Stimulated activated CD4-positive, alpha-beta T cell treated with anti-CD3 and anti-CD28 coated beads, TNF-alpha, amount 100 ng/mL, for 4 hours (primary cell): Measurements from ENCODE around the gene SERPINE2.

Experiments used
- DNase-seq, 3 experiments: peaks; one replicate each; pipeline ENCODE4 v3.0.0-alpha.2; 2020; ENCODE audit warnings: low read depth in 3 of 3

Gene SERPINE2

DNA sequence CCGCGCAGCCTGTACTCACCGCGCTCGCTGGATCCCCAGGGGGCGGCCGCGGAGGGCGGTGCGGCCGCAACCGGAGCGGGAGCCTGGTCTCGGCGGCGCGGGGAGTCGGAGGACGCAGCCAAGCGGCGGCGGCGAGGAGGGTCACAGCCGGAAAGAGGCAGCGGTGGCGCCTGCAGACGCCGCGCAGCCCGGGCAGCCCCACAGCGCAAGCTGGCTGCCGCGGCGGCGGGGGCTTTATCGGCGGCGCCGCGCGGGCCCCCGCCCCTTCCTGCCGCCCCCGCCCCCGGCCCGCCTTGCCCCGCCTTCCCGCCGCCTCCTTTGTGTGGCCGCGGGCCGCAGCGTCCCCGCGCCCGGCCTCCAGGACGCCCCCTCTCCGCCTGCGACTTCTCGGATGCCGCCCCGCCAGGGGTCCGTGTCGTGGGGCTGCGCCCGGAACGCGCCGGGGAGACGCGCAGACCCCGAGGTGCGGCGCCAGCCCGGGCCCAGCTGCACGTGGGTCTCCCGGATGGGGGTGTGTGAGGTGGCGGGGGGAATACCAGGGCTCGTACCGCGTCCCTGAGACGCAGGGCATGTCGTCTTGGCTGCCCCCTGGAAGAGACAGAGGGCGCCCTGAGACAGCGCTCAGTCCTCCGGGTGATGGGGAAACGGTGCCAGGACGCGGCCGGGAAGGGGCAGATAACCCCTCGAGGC is at the start of gene SERPINE2:
SERPINE2 (minus strand) TSS at position 207 of the 690 bp plus-strand sequence. CDS start 37,386 bp downstream, outside the sequence.
- peak; percentile 17 to 52 (median 45) for DNase-seq

GRCh38 chr2:224086226-224086914 is 47.3 kb upstream of the SERPINE2 start:
- no peak for DNase-seq

GRCh38 chr2:224085811-224086210 is 46.7 kb upstream of the SERPINE2 start:
- no peak for DNase-seq

- no peak for DNase-seq
Measured at GRCh38 chr2:224085246-224085645, 46.2 kb upstream of the SERPINE2 start.

DNA sequence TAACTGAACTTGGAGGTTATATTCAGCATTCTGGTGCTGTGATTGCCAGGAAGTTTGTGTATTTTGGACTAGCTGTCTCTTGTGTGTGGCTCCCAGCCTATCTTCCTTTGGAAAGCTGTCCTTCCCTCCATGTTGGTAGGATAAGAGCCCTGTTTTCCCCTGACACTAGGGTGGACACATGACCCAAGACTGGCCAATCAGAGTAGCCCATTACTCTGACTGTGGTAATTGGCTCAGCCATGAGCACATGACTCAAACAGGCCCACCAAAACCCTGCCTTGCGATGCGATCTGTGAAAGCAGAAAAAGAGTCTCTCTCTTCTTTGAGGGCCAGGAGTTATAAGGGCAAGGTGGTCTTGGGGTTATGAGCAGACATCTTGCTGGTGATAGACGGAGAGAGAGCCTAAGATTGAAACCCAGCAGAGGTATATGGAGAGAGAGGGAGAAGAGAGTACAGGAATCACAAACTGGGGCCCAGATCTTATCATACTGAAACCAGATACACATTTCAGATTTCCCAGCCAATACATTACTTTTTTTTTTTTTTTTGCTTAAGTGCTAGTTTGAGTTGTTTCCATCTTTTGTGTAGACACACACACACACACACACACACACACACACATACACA is 45.3 kb upstream of the SERPINE2 start:
- DNase-seq: no peak

DNA sequence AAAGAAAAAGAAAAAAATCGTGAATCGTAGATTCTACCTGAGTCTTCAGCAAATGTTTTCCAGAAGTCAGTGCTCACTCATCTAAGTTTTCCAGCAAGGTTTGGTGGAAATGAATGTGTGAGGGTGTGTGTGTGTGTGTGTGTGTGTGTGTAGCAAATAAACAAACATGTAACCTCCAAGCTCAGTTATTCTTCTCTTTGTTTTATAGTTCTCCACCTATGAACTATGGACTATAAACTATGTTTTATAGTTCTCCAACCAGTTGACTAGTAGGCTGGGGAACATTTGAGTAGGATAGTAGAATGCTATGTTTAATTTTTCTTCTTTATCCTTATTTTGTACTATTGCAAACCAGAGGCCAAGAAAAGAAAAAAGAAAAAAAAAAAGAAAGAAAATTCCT is 44.6 kb upstream of the SERPINE2 start:
- no peak for DNase-seq

GRCh38 chr2:224078656-224079055 is 39.6 kb upstream of the SERPINE2 start:
- DNase-seq: no peak

GRCh38 chr2:224077773-224078507 is 38.9 kb upstream of the SERPINE2 start:
- DNase-seq: no peak

DNA sequence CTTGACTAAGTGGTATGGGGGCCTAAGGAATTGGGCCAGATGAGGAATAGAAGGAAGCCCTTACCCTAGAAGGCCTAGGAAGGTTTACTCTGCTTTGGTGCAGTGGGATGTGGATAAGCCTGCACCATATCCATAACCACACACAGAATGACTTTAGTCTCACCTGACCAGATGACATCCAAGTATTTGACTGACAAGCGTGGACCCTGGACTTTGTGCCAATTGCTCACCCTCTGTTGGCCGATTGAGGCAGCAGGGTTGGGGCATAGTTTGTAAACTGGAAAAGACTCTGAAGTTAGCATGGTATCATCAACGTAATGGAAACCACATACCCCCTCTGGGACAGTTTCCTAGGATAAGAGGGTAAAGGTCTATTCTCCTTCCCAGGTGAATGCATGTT is 36.5 kb upstream of the SERPINE2 start:
- DNase-seq: no peak

- DNase-seq: no peak
Measured at GRCh38 chr2:224073676-224074075, 34.6 kb upstream of the SERPINE2 start.

- no peak for DNase-seq
Measured at GRCh38 chr2:224072541-224073188, 33.6 kb upstream of the SERPINE2 start.

- DNase-seq: no peak
Measured at GRCh38 chr2:224069172-224069571, 30.1 kb upstream of the SERPINE2 start.

- no peak for DNase-seq
Measured at GRCh38 chr2:224063298-224063648, 24.2 kb upstream of the SERPINE2 start.

- DNase-seq: no peak
Measured at GRCh38 chr2:224062481-224063297, 23.6 kb upstream of the SERPINE2 start.

DNA sequence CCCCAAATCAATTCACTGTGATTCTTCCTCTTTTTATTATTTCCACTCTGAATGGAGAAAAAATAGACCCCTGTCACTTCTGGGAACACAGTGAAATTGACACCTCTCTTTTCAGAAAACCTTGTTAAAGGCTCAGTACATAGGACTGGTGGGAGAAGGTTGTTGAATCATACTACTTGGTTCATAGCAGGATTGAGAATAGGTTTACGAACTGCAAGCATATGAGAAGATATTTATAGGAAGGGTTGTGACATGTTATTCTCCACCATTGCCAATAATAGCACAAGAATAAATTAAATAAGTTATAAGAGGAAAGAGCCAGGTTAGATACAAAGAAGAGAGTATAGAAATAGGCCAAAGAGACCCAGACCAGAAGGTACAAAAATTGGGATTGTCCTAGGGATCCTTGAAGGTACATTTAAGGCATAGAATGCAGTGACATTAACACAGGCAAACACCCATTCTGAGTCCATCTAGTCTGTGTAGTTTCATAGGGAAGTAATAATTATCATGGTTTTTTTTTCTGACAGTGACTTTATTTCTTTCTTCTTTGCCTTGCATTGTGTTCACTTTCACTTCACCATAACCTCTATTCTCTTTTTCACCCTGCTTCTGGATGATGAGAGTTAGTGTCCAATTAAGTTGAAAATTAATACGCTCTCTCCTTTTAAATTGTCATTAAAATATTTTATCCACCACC is 21.8 kb upstream of the SERPINE2 start:
- no peak for DNase-seq

GRCh38 chr2:224059178-224059577 is 20.1 kb upstream of the SERPINE2 start:
- DNase-seq: no peak

DNA sequence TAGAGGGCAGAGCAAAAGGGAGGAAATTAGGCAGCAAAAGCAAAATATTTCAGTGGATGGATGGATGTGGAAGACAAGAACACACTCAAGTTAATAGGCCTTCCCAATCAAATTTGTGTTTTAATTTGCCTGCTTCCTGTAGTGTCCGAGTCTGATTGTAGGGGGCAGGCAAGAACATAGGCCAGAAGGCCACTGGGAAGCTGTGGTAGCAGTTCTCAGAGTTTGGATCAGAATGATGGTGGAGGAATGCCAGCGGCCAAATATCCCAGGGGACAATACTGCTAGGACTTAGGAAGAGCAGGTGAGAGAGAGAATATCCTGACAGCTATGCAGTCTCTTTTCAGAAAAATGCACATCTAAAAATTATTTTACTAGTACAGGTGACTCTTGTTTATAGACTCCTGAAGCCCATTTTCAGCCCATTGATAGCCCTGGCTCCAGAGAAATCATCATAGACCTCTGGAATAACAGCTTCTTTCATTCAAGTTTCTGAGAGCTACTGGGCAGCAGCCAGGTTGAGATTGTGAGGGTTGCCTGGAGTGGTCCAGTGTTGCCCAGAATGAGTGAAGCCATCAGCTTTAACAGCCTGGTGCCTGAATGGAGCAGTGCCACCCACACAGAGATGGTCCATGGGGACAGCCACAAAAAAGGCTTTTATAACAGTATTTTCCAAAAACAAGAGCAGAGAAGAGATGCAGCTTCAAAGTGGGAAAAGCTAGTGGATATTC is 19.1 kb upstream of the SERPINE2 start:
- DNase-seq: no peak

- DNase-seq: no peak
Measured at GRCh38 chr2:224056889-224057288, 17.8 kb upstream of the SERPINE2 start.

DNA sequence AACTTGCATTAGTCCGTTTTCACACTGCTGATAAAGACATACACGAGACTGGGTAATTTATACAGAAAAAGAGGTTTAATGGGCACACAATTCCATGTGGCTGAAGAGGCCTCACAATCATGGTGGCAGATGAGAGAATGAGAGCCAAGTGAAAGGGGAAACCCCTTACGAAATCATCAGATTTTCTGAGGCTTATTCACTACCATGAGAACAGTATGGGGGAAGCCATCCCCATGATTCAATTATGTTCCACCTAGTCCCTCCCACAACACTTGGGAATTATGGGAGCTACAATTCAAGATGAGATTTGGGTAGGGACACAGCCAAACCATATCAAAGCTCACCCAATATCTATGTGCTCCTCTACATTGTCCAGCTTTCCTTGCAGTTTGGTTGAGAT is 16.0 kb upstream of the SERPINE2 start:
- no peak for DNase-seq

DNA sequence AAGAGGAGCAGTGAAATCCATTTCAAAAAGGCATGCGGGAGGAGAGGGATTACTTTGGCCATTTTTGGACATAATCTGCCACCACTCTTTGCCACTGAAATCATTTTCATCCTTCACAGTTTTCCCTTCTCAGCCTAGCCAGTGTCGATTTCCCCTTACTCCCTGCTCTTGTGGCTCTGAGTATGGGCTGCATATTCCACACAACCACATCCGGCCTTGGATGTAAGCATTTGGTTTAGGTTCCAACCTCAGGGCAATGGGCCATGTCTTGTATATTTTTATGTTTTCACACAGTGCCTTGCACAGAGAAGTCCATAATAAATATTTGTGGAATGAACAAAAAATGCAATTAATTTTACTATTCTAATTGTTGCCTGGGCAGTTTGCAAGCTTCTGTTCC is 7.7 kb upstream of the SERPINE2 start:
- DNase-seq: no peak
